HCT116 (cell line): ENCODE data around the gene ADGRE1. TPM values are rescaled to one million over a fixed set of nuclear protein-coding genes. Genes with fewer than 3 reads are reported as not detected.

Experiments
- ATAC-seq: fragments of 200-7000 bp; cut with Tn5 transposase; 2 replicates; pipeline ENCODE4 v1.9.1; 2020; ENCODE audit warnings: mild to moderate bottlenecking, moderate library complexity
- BruUV-seq: library from RNA; stranded (reverse); fragments of 400-500 nt; replicated peaks from 2 replicates; lab custom pipeline; 2021; lab: Mats Ljungman, UMichigan
- CTCF ChIA-PET: fragments of 300-600 bp; sonication (Branson Sonifier 250); formaldehyde crosslinking; loops from one replicate; lab custom pipeline; 2021; ENCODE audit warnings: antibody characterized with exemption; lab: Charles Lee
- POLR2A ChIA-PET: fragments of 300-600, 350-600 bp; sonication (Branson Sonifier 250); formaldehyde crosslinking; loops from one replicate; lab custom pipeline; 2021; ENCODE audit warnings: antibody characterized with exemption; lab: Charles Lee
- RAD21 ChIA-PET, 2 experiments: fragments of 300-600 bp; sonication (Branson Sonifier 250); formaldehyde crosslinking; loops; one replicate each; lab custom pipeline; 2023; ENCODE audit warnings: low total read pairs in 2 of 2; ENCODE audit not compliant: uncharacterized antibody in 2 of 2, unreplicated experiment in 2 of 2, low non-redundant PET in 1 of 2; lab: Charles Lee
- DNase-seq: peaks from one replicate; pipeline ENCODE4 v3.0.0-alpha.2; 2010; ENCODE audit warnings: low read depth, low spot score
- H2AFZ ChIP-seq: fragments of 200-600 bp; shearing (Covaris generic), sonication (generic); 2 replicates; pipeline ENCODE4 v1.6.1; 2017; ENCODE audit warnings: low read depth, mixed run types, mixed read lengths, antibody characterized with exemption, low read length; ENCODE audit not compliant: poor library complexity, severe bottlenecking
- H3K27ac ChIP-seq: 2 replicates; pipeline ENCODE4 v1.5.1; 2012; ENCODE audit warnings: low read depth, low read length
- H3K27me3 ChIP-seq: fragments of 200-600 bp; sonication (generic); 2 replicates; pipeline ENCODE4 v1.6.1; 2016; ENCODE audit warnings: mixed run types, low read length, mixed read lengths; ENCODE audit not compliant: insufficient read depth
- H3K36me3 ChIP-seq, 2 experiments: fragments of 200-500 bp in 1 of 2; fragments of 200-600 bp in 1 of 2; sonication (Bioruptor generic) in 1 of 2; sonication (generic) in 1 of 2; 2 replicates each; pipeline versions ENCODE4 v1.5.1 to v1.6.1; 2014 to 2016; ENCODE audit warnings: low read length in 2 of 2, inconsistent platforms in 1 of 2, mixed read lengths in 1 of 2, mixed run types in 1 of 2; ENCODE audit not compliant: insufficient read depth in 2 of 2, control insufficient read depth in 1 of 2
- H3K4me1 ChIP-seq, 2 experiments: fragments of 200-600 bp in 1 of 2; sonication (generic) in 1 of 2; 2 replicates each; pipeline versions ENCODE4 v1.5.1 to v1.6.1; 2012 to 2017; ENCODE audit warnings: low read length in 2 of 2, inconsistent platforms in 1 of 2, mild to moderate bottlenecking in 1 of 2, mixed read lengths in 1 of 2, mixed run types in 1 of 2, moderate library complexity in 1 of 2; ENCODE audit not compliant: insufficient read depth in 2 of 2, control insufficient read depth in 1 of 2
- H3K4me2 ChIP-seq: fragments of 200-600 bp; sonication (generic); 2 replicates; pipeline ENCODE4 v1.6.1; 2017; ENCODE audit warnings: mixed run types, low read length, mixed read lengths
- H3K4me3 ChIP-seq, 2 experiments: fragments of 200-600 bp in 1 of 2; sonication (generic) in 1 of 2; replicated peaks in 1 of 2; 2 replicates each; pipeline ENCODE4 v1.5.1; 2011 to 2016; ENCODE audit warnings: low read length in 2 of 2, control low read depth in 1 of 2, low read depth in 1 of 2, mild to moderate bottlenecking in 1 of 2, mixed read lengths in 1 of 2, mixed run types in 1 of 2
- H3K79me2 ChIP-seq: fragments of 200-600 bp; sonication (generic); 2 replicates; pipeline ENCODE4 v1.6.1; 2017; ENCODE audit warnings: mild to moderate bottlenecking, mixed run types, low read length, moderate library complexity, mixed read lengths; ENCODE audit not compliant: insufficient read depth
- H3K9ac ChIP-seq: fragments of 200-600 bp; sonication (generic); 2 replicates; pipeline ENCODE4 v1.6.1; 2016; ENCODE audit warnings: low read length, mixed read lengths
- H3K9me2 ChIP-seq: fragments of 200-600 bp; sonication (generic), shearing (Covaris generic); 2 replicates; pipeline ENCODE4 v1.6.1; 2017; ENCODE audit warnings: mixed run types, mild to moderate bottlenecking, moderate library complexity; ENCODE audit not compliant: insufficient read depth
- H3K9me3 ChIP-seq, 2 experiments: fragments of 200-500 bp in 1 of 2; fragments of 200-600 bp in 1 of 2; sonication (Bioruptor generic) in 1 of 2; sonication (generic) in 1 of 2; 2 replicates each; pipeline ENCODE4 v1.6.1; 2014 to 2017; ENCODE audit warnings: low read length in 2 of 2, mixed read lengths in 2 of 2, inconsistent platforms in 1 of 2, low read depth in 1 of 2, mild to moderate bottlenecking in 1 of 2, mixed run types in 1 of 2, moderate library complexity in 1 of 2; ENCODE audit not compliant: control insufficient read depth in 1 of 2, insufficient read depth in 1 of 2
- H4K20me1 ChIP-seq: fragments of 200-600 bp; sonication (generic), shearing (Covaris generic); 2 replicates; pipeline ENCODE4 v1.6.1; 2017; ENCODE audit warnings: mixed run types, mild to moderate bottlenecking, moderate library complexity; ENCODE audit not compliant: insufficient read depth
- CBX3 ChIP-seq: IDR thresholded peaks from 2 replicates; pipeline ENCODE4 v1.6.1; 2012; ENCODE audit warnings: low read depth
- CEBPB ChIP-seq: IDR thresholded peaks from 2 replicates; pipeline ENCODE4 v1.6.1; 2012; ENCODE audit warnings: low read depth
- EGR1 ChIP-seq: IDR thresholded peaks from 2 replicates; pipeline ENCODE4 v1.6.1; 2012; ENCODE audit warnings: low read depth
- ELF1 ChIP-seq: IDR thresholded peaks from 2 replicates; pipeline ENCODE4 v1.6.1; 2012; ENCODE audit warnings: low read depth, borderline replicate concordance
- EZH2 ChIP-seq: fragments of 200-600 bp; sonication (generic); IDR thresholded peaks from 2 replicates; pipeline ENCODE4 v1.6.1; 2017; ENCODE audit warnings: antibody characterized with exemption, mixed run types
- EZH2phosphoT487 ChIP-seq: fragments of 200-600 bp; IDR thresholded peaks from 2 replicates; pipeline ENCODE4 v1.6.1; 2018; ENCODE audit warnings: antibody characterized with exemption, borderline replicate concordance
- FOSL1 ChIP-seq: IDR thresholded peaks from 2 replicates; pipeline ENCODE4 v1.6.1; 2012; ENCODE audit warnings: low read depth
- POLR2A ChIP-seq: IDR thresholded peaks from 2 replicates; pipeline ENCODE4 v1.7.0; 2011; ENCODE audit warnings: borderline replicate concordance; ENCODE audit not compliant: insufficient read depth, insufficient read length; ENCODE audit errors: extremely low read depth
- POLR2AphosphoS5 ChIP-seq: IDR thresholded peaks from 2 replicates; pipeline ENCODE4 v1.6.1; 2011; ENCODE audit warnings: mild to moderate bottlenecking, low read depth, low read length, moderate library complexity
- RAD21 ChIP-seq: IDR thresholded peaks from 2 replicates; pipeline ENCODE4 v1.6.1; 2012; ENCODE audit warnings: low read depth, mild to moderate bottlenecking
- SRF ChIP-seq: IDR thresholded peaks from 2 replicates; pipeline ENCODE4 v1.6.1; 2012; ENCODE audit warnings: low read depth
- TCF7L2 ChIP-seq: IDR thresholded peaks from 2 replicates; pipeline ENCODE4 v1.7.0; 2011; ENCODE audit warnings: borderline replicate concordance, inconsistent platforms; ENCODE audit not compliant: insufficient read depth, insufficient read length; ENCODE audit errors: extremely low read depth
- YY1 ChIP-seq: IDR thresholded peaks from 2 replicates; pipeline ENCODE4 v1.6.1; 2011; ENCODE audit warnings: low read length, low read depth, moderate library complexity, mild to moderate bottlenecking; ENCODE audit not compliant: insufficient replicate concordance; ENCODE audit errors: extremely low read depth
- ZNF274 ChIP-seq: fragments of 200-500 bp; sonication (Bioruptor generic); IDR thresholded peaks from 2 replicates; pipeline ENCODE4 v1.6.1; 2014; ENCODE audit warnings: mild to moderate bottlenecking, low read depth, low read length, inconsistent platforms
- intact Hi-C: fragments of 100-400 bp; cut with micrococcal nuclease; formaldehyde crosslinking; loops from 2 replicates; pipeline ENCODE4 v1.10.0; 2022
- total RNA-seq: library from RNA; stranded (reverse); gene quantifications from one replicate; pipeline ENCODE4 v1.2.1, GENCODE V29; 2021; ENCODE audit not compliant: unreplicated experiment
- TF ChIP-seq, protein P1 (sequence below): IDR thresholded peaks from 2 replicates; pipeline ENCODE4 v1.6.1; 2012
- TF ChIP-seq, protein P2 (sequence below): IDR thresholded peaks from 2 replicates; pipeline ENCODE4 v1.6.1; 2011; ENCODE audit warnings: mild to moderate bottlenecking, low read length, moderate library complexity; ENCODE audit not compliant: insufficient replicate concordance; ENCODE audit errors: extremely low read depth
- TF ChIP-seq, protein P3 (sequence below): IDR thresholded peaks from 2 replicates; pipeline ENCODE4 v1.6.1; 2012; ENCODE audit warnings: low read depth
- TF ChIP-seq, protein P4 (sequence below): IDR thresholded peaks from 2 replicates; pipeline ENCODE4 v1.6.1; 2012
- TF ChIP-seq, protein P5 (sequence below), 3 experiments: fragments of 200-600 bp in 1 of 3; sonication (generic) in 1 of 3; IDR thresholded peaks in 2 of 3; conservative IDR thresholded peaks in 1 of 3; 2 replicates each; pipeline ENCODE4 v1.5.1; 2012 to 2017; ENCODE audit warnings: low read depth in 2 of 3, low read length in 2 of 3, antibody characterized with exemption in 1 of 3, borderline replicate concordance in 1 of 3, control low read depth in 1 of 3, mild to moderate bottlenecking in 1 of 3, mixed read lengths in 1 of 3, mixed run types in 1 of 3, moderate library complexity in 1 of 3; ENCODE audit not compliant: insufficient read depth in 1 of 3

Gene ADGRE1
- total RNA-seq, 1 experiment from 2014 or later, result not detected

DNA sequence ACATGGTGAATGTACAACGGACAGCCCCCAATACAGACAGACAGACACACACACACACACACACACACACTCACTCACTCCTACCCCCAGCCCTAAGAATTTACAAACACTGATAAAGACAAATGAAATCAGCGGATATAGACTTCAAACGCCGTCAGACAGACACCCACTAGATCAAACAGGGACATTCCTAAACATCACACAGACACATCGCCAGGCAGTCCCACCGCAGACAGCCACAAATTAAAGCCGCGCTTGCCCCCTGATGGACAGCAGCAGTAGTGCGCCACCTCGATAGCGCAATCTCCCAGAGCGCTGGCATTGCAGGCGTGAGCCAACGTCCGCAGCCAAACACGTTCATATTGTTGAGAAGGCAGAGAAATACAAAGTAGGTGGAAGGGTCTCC, 24.7 kb upstream of the ADGRE1 start:
- Histone ChIP-seq H3K36me3 (no peaks in the 10 kb centered on the region), H2AFZ (peak overlapping the region; percentile 80), H3K9me2 (no peaks in the 10 kb centered on the region), H3K79me2 (no peaks in the 10 kb centered on the region), H3K27me3 (no peaks in the 10 kb centered on the region), H3K27ac (no peak overlapping the region), H3K4me1 (peaks cover 0 to 8% of the 10 kb centered on the region in 2 experiments; a peak in 2 of 4 replicates), H4K20me1 (no peaks in the 10 kb centered on the region), H3K9me3 (no peaks in the 10 kb centered on the region), H3K4me2 (peak overlapping the region; percentile 62), H3K4me3 (peak overlapping the region; percentile 28 to 32), H3K9ac (no peak overlapping the region)
- ChIA-PET RAD21 (interaction anchor here in 1 of 2 experiments (0.9 kb wide), 1 partner anchor 125 kb away, joined by 5 read pairs; the partner anchor contains the start of gene GPR108), CTCF (interaction anchor here (0.6 to 4.8 kb wide), 17 partner anchors 10 to 737 kb away, joined by 3 to 91 read pairs (median 4); partner anchors contain the start of gene GPR108), POLR2A (interaction anchor here (0.6 to 2.4 kb wide), 4 partner anchors 11 to 455 kb away, joined by 3 to 13 read pairs (median 4); partner anchors contain the start of genes GPR108 and TNFSF9)
- DNase-seq (peak; percentile 81), ATAC-seq (peak; percentile 83)
- BruUV-seq, result no TSS peak
- intact Hi-C loops, result loop anchor here (1.0 to 5.0 kb wide), 8 partner anchors 34 to 736 kb away; partner anchors contain the start of gene SH2D3A
- no peak for TF ChIP-seq ZNF274
- no peak for TF ChIP-seq FOSL1
- TF ChIP-seq, protein P1, sequence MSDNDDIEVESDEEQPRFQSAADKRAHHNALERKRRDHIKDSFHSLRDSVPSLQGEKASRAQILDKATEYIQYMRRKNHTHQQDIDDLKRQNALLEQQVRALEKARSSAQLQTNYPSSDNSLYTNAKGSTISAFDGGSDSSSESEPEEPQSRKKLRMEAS, result peak; percentile 48; the same call in 1 of the 2 replicates
- no peak for TF ChIP-seq EZH2
- TF ChIP-seq, protein P2, sequence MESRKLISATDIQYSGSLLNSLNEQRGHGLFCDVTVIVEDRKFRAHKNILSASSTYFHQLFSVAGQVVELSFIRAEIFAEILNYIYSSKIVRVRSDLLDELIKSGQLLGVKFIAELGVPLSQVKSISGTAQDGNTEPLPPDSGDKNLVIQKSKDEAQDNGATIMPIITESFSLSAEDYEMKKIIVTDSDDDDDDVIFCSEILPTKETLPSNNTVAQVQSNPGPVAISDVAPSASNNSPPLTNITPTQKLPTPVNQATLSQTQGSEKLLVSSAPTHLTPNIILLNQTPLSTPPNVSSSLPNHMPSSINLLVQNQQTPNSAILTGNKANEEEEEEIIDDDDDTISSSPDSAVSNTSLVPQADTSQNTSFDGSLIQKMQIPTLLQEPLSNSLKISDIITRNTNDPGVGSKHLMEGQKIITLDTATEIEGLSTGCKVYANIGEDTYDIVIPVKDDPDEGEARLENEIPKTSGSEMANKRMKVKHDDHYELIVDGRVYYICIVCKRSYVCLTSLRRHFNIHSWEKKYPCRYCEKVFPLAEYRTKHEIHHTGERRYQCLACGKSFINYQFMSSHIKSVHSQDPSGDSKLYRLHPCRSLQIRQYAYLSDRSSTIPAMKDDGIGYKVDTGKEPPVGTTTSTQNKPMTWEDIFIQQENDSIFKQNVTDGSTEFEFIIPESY, result no peak
- peak; percentile 63 for TF ChIP-seq YY1
- TF ChIP-seq, protein P3, sequence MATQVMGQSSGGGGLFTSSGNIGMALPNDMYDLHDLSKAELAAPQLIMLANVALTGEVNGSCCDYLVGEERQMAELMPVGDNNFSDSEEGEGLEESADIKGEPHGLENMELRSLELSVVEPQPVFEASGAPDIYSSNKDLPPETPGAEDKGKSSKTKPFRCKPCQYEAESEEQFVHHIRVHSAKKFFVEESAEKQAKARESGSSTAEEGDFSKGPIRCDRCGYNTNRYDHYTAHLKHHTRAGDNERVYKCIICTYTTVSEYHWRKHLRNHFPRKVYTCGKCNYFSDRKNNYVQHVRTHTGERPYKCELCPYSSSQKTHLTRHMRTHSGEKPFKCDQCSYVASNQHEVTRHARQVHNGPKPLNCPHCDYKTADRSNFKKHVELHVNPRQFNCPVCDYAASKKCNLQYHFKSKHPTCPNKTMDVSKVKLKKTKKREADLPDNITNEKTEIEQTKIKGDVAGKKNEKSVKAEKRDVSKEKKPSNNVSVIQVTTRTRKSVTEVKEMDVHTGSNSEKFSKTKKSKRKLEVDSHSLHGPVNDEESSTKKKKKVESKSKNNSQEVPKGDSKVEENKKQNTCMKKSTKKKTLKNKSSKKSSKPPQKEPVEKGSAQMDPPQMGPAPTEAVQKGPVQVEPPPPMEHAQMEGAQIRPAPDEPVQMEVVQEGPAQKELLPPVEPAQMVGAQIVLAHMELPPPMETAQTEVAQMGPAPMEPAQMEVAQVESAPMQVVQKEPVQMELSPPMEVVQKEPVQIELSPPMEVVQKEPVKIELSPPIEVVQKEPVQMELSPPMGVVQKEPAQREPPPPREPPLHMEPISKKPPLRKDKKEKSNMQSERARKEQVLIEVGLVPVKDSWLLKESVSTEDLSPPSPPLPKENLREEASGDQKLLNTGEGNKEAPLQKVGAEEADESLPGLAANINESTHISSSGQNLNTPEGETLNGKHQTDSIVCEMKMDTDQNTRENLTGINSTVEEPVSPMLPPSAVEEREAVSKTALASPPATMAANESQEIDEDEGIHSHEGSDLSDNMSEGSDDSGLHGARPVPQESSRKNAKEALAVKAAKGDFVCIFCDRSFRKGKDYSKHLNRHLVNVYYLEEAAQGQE, result no peak
- peak; percentile 83 for TF ChIP-seq TCF7L2
- TF ChIP-seq EGR1, result no peak
- TF ChIP-seq ELF1, result no peak
- TF ChIP-seq, protein P4, sequence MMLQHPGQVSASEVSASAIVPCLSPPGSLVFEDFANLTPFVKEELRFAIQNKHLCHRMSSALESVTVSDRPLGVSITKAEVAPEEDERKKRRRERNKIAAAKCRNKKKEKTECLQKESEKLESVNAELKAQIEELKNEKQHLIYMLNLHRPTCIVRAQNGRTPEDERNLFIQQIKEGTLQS, result no peak
- no peak for TF ChIP-seq SRF
- TF ChIP-seq, protein P5, sequence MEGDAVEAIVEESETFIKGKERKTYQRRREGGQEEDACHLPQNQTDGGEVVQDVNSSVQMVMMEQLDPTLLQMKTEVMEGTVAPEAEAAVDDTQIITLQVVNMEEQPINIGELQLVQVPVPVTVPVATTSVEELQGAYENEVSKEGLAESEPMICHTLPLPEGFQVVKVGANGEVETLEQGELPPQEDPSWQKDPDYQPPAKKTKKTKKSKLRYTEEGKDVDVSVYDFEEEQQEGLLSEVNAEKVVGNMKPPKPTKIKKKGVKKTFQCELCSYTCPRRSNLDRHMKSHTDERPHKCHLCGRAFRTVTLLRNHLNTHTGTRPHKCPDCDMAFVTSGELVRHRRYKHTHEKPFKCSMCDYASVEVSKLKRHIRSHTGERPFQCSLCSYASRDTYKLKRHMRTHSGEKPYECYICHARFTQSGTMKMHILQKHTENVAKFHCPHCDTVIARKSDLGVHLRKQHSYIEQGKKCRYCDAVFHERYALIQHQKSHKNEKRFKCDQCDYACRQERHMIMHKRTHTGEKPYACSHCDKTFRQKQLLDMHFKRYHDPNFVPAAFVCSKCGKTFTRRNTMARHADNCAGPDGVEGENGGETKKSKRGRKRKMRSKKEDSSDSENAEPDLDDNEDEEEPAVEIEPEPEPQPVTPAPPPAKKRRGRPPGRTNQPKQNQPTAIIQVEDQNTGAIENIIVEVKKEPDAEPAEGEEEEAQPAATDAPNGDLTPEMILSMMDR (IDR thresholded peaks at IDR 0.05 in 2 of 3, conservative IDR thresholded peaks at IDR 0.05 in 1 of 3; ENCODE audit: borderline replicate concordance in 1 of 3, insufficient read depth in 1 of 3, low read depth in 2 of 3, low read length in 2 of 3), result peak; percentile 85 to 96 (median 92)
- peak; percentile 51 for TF ChIP-seq POLR2AphosphoS5
- no peak for TF ChIP-seq CBX3
- 0 out of 2 replicates have a peak, but pooled peaks have one; percentile 25 for TF ChIP-seq CEBPB
- no peak for TF ChIP-seq EZH2phosphoT487
- peak; percentile 99 for TF ChIP-seq RAD21
- TF ChIP-seq POLR2A, result no peak
